GM12873 (cell line): ENCODE measurements around the gene WDR26.

Experiments
- TF ChIP-seq, protein P1 (sequence below): IDR thresholded peaks from 2 replicates; pipeline ENCODE4 v1.5.1; 2012; ENCODE audit warnings: low read depth, mild to moderate bottlenecking, moderate library complexity, low read length, control low read depth; ENCODE audit not compliant: insufficient read depth; ENCODE audit errors: missing control alignments

Gene WDR26

DNA sequence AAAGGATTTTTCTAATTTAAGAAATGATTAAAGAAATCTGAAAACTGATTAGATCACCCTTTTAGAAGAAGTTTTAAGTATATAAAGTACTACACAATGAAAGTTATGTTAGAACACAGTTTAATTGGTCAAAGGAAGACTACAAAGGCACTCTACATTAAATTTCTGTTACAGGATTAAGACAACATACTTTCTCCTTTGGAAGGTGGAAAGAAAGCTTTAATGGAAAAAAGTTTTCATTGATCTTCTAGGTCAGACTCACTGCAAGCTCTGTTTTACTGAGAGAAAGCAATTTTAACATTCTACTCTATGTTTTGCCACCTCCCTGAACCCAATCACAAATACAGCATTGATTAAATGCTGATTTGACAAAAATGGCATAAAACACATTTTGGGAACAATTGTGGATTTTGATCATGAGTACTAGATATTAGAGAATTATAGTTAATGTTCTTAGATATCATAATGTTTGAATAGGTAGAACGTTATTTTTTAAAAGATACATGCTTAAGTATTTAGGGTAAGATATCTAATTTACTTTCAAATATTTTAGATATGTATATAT lies 32.0 kb downstream of the WDR26 start:
- TF ChIP-seq, protein P1, sequence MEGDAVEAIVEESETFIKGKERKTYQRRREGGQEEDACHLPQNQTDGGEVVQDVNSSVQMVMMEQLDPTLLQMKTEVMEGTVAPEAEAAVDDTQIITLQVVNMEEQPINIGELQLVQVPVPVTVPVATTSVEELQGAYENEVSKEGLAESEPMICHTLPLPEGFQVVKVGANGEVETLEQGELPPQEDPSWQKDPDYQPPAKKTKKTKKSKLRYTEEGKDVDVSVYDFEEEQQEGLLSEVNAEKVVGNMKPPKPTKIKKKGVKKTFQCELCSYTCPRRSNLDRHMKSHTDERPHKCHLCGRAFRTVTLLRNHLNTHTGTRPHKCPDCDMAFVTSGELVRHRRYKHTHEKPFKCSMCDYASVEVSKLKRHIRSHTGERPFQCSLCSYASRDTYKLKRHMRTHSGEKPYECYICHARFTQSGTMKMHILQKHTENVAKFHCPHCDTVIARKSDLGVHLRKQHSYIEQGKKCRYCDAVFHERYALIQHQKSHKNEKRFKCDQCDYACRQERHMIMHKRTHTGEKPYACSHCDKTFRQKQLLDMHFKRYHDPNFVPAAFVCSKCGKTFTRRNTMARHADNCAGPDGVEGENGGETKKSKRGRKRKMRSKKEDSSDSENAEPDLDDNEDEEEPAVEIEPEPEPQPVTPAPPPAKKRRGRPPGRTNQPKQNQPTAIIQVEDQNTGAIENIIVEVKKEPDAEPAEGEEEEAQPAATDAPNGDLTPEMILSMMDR: no peak

DNA sequence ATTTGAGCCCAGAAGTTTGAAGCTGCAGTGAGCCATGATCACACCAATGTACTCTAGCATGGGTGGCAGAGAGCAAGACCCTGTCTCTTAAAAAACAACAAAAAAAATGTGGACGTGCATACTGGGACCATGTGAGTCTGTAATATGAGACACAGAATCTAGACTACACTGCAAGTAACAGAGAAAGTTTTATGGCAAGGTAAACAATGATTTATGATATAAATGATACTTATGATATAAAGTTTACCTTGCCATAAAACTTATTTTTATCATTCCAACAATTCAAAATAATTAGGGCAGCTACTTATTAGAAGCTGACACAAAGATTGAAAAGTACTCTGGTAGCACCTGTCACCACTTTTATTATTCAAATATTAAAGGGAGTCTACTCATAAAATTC lies 34.7 kb downstream of the WDR26 start:
- TF ChIP-seq, protein P1: no peak

GRCh38 chr1:224393294-224393693 lies 41.3 kb downstream of the WDR26 start:
- TF ChIP-seq, protein P1: no peak

- TF ChIP-seq, protein P1: no peak
Observed at GRCh38 chr1:224392411-224393249, 42.0 kb downstream of the WDR26 start.

DNA sequence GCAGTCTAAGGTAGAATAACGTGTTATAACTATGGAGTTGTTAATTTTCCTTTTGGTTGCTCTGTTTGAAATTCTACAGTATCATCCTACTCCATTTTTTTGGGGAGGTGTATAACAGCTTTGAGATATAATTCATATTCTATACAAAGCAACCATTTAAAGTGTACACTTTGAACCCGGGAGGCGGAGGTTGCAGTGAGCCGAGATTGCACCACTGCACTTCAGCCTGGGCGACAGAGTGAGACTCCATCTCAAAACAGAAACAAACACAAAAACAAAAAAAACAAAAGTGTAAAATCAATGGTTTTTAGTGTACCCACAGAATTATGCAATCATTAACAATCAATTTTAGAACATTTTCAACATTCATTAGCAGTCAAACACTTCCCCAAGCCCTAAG lies 44.1 kb downstream of the WDR26 start:
- TF ChIP-seq, protein P1: no peak

GRCh38 chr1:224387943-224388342 lies 46.7 kb downstream of the WDR26 start:
- TF ChIP-seq, protein P1: no peak

- TF ChIP-seq, protein P1: no peak
Observed at GRCh38 chr1:224387302-224387912, 47.2 kb downstream of the WDR26 start.
